Mesothelial cell of epicardium (in vitro differentiated cells): ENCODE data around the gene HMHB1. TPM values are rescaled to one million over a fixed set of nuclear protein-coding genes. Genes with fewer than 3 reads are reported as not detected.

Source experiments
- DNase-seq, 2 experiments: peaks; one replicate each; pipeline ENCODE4 v3.0.0; 2021; ENCODE audit warnings: low spot score in 2 of 2; ENCODE audit not compliant: unreplicated experiment in 2 of 2
- H3K27ac Mint-ChIP-seq: 2 replicates; pipeline ENCODE4 v1.8.0; 2021; ENCODE audit warnings: mixed read lengths
- H3K27me3 Mint-ChIP-seq: 2 replicates; pipeline ENCODE4 v1.8.0; 2021; ENCODE audit warnings: low read depth, mixed read lengths
- H3K36me3 Mint-ChIP-seq: 2 replicates; pipeline ENCODE4 v1.8.0; 2021; ENCODE audit warnings: mixed read lengths
- H3K4me1 Mint-ChIP-seq: 2 replicates; pipeline ENCODE4 v1.8.0; 2021; ENCODE audit warnings: mixed read lengths
- H3K4me3 Mint-ChIP-seq: 2 replicates; pipeline ENCODE4 v1.8.0; 2021; ENCODE audit warnings: mild to moderate bottlenecking, moderate library complexity, mixed read lengths
- H3K9me3 Mint-ChIP-seq: 2 replicates; pipeline ENCODE4 v1.8.0; 2021; ENCODE audit warnings: mixed read lengths
- CTCF ChIP-seq: fragments of 200-600 bp; sonication (generic); IDR thresholded peaks from one replicate; pipeline ENCODE4 v1.5.0; 2021; ENCODE audit warnings: antibody characterized with exemption; ENCODE audit not compliant: unreplicated experiment
- total RNA-seq: library from RNA; stranded (reverse); gene quantifications from 3 replicates; pipeline ENCODE4 v1.2.1, GENCODE V29; 2021

The HMHB1 gene
- total RNA-seq, 1 donor from 2014 or later: not detected

- no peak for DNase-seq
- H3K4me3 Mint-ChIP-seq: no peak overlapping the region
- TF ChIP-seq CTCF: no peak
- H3K4me1 Mint-ChIP-seq: peaks cover 19% of the 10 kb centered on the region
- H3K27me3 Mint-ChIP-seq: peaks cover 11% of the 10 kb centered on the region
- no peaks in the 10 kb centered on the region for H3K36me3 Mint-ChIP-seq
- no peaks in the 10 kb centered on the region for H3K9me3 Mint-ChIP-seq
- H3K27ac Mint-ChIP-seq: peak overlapping the region; percentile 49
These were observed 25.4 kb downstream of the HMHB1 start for GRCh38 chr5:143837306-143837848.

- no peak for TF ChIP-seq CTCF
These were observed 29.5 kb downstream of the HMHB1 start for GRCh38 chr5:143841446-143841845.

GRCh38 chr5:143842920-143843319, 31.0 kb downstream of the HMHB1 start:
- Mint-ChIP-seq H3K4me1 (peaks cover 3% of the 10 kb centered on the region), H3K4me3 (no peak overlapping the region), H3K27ac (no peak overlapping the region), H3K9me3 (no peaks in the 10 kb centered on the region), H3K36me3 (no peaks in the 10 kb centered on the region), H3K27me3 (peaks cover 15% of the 10 kb centered on the region)
- DNase-seq: no peak
- no peak for TF ChIP-seq CTCF

More at GRCh38 chr5:143841446-143841845, 29.5 kb downstream of the HMHB1 start:
- no peaks in the 10 kb centered on the region for H3K9me3 Mint-ChIP-seq
- peaks cover 6% of the 10 kb centered on the region for H3K4me1 Mint-ChIP-seq
- no peak overlapping the region for H3K27ac Mint-ChIP-seq
- no peaks in the 10 kb centered on the region for H3K36me3 Mint-ChIP-seq
- peaks cover 15% of the 10 kb centered on the region for H3K27me3 Mint-ChIP-seq
- H3K4me3 Mint-ChIP-seq: no peak overlapping the region
- DNase-seq: no peak

GRCh38 chr5:143843461-143843860, 31.5 kb downstream of the HMHB1 start:
- H3K27ac Mint-ChIP-seq: no peak overlapping the region
- no peak for DNase-seq
- H3K36me3 Mint-ChIP-seq: no peaks in the 10 kb centered on the region
- no peaks in the 10 kb centered on the region for H3K9me3 Mint-ChIP-seq
- H3K4me1 Mint-ChIP-seq: peaks cover 1% of the 10 kb centered on the region
- peaks cover 15% of the 10 kb centered on the region for H3K27me3 Mint-ChIP-seq
- TF ChIP-seq CTCF: no peak
- no peak overlapping the region for H3K4me3 Mint-ChIP-seq

GRCh38 chr5:143850050-143850683, 38.2 kb downstream of the HMHB1 start:
- H3K27ac Mint-ChIP-seq: no peak overlapping the region
- no peaks in the 10 kb centered on the region for H3K27me3 Mint-ChIP-seq
- DNase-seq: no peak
- peaks cover 7% of the 10 kb centered on the region for H3K9me3 Mint-ChIP-seq
- H3K4me3 Mint-ChIP-seq: no peak overlapping the region
- no peak for TF ChIP-seq CTCF
- H3K4me1 Mint-ChIP-seq: no peaks in the 10 kb centered on the region
- H3K36me3 Mint-ChIP-seq: peaks cover 2% of the 10 kb centered on the region
